Measurements from ENCODE around the gene C5orf22. TPM values are rescaled to one million over a fixed set of nuclear protein-coding genes. Genes with fewer than 3 reads are reported as not detected.

Gene C5orf22
- polyA plus RNA-seq, 2 of the 4 experiments (the other 2 are of a cell fraction): 12.8 to 29.4 TPM

GRCh38 chr5:31487506-31487905, 44.6 kb upstream of the C5orf22 start:
- CTCF ChIA-PET: interaction anchor here (0.6 kb wide), 1 partner anchor 22 kb away, joined by 4 read pairs; no protein-coding TSS in a partner anchor
- DNase-seq (ENCODE audit: low read depth in 1 of 2, low spot score in 1 of 2) (no peak), ATAC-seq (no peak), FAIRE-seq (no peak)
- 92% methylated on average over 2 of the region's 2 CpGs for WGBS (ENCODE audit: missing lambda C conversion rate)
- Histone ChIP-seq H3K4me2 (no peak overlapping the region), H3K9me3 (no peaks in the 10 kb centered on the region), H3K27ac (no peak overlapping the region), H3K4me3 (no peak overlapping the region), H3K4me1 (no peaks in the 10 kb centered on the region)
- POLR2A ChIA-PET: no interaction called here
- TF ChIP-seq EHMT2 (IDR thresholded peaks at IDR 0.05; ENCODE audit: low read depth): no peak
- 0 out of 5 replicates have a peak, but pooled peaks of 1 of the 2 experiments have one; percentile 7 for TF ChIP-seq RAD21 (conservative IDR thresholded peaks at IDR 0.05 in 1 of 2, IDR thresholded peaks at IDR 0.05 in 1 of 2)

- DNase-seq (ENCODE audit: low read depth in 1 of 2, low spot score in 1 of 2) (no peak), FAIRE-seq (no peak), ATAC-seq (no peak)
- TF ChIP-seq PBX3 (IDR thresholded peaks at IDR 0.05): no peak
- TF ChIP-seq KDM5A (IDR thresholded peaks at IDR 0.05): no peak
- no peak for TF ChIP-seq KDM1A (IDR thresholded peaks at IDR 0.05; ENCODE audit: low read depth)
- TF ChIP-seq SMC3 (IDR thresholded peaks at IDR 0.05): no peak
- no peak for TF ChIP-seq PHF8 (IDR thresholded peaks at IDR 0.05; ENCODE audit: borderline replicate concordance, low read depth)
- TF ChIP-seq NR3C1 (IDR thresholded peaks at IDR 0.05): no peak
- TF ChIP-seq MAX (IDR thresholded peaks at IDR 0.05): no peak
- TF ChIP-seq RARB (CRISPR knock-in tag; IDR thresholded peaks at IDR 0.05): no peak
- no peak for TF ChIP-seq RAD21 (conservative IDR thresholded peaks at IDR 0.05 in 1 of 2, IDR thresholded peaks at IDR 0.05 in 1 of 2)
- TF ChIP-seq FOXS1 (CRISPR knock-in tag; IDR thresholded peaks at IDR 0.05): no peak
- TF ChIP-seq MAFK (IDR thresholded peaks at IDR 0.05; ENCODE audit: partially characterized antibody): no peak
- no peak for TF ChIP-seq NPAS2 (CRISPR knock-in tag; IDR thresholded peaks at IDR 0.05; ENCODE audit: borderline replicate concordance)
- no peaks in the 10 kb centered on the region for H3K4me1 ChIP-seq
- POLR2A ChIA-PET: no interaction called here
- no peak overlapping the region for H3K4me2 ChIP-seq
- WGBS (ENCODE audit: missing lambda C conversion rate): 86% methylated on average over 4 of the region's 4 CpGs
- H3K9me3 ChIP-seq: no peaks in the 10 kb centered on the region
- no peak overlapping the region for H3K27ac ChIP-seq
- no peak overlapping the region for H3K4me3 ChIP-seq
- CTCF ChIA-PET: no interaction called here
These were observed 39.2 kb upstream of the C5orf22 start for GRCh38 chr5:31492869-31493268.

GRCh38 chr5:31495336-31495735, 36.8 kb upstream of the C5orf22 start:
- ATAC-seq (no peak), FAIRE-seq (no peak), DNase-seq (ENCODE audit: low read depth in 1 of 2, low spot score in 1 of 2) (no peak)
- Histone ChIP-seq H3K27ac (no peak overlapping the region), H3K4me1 (no peaks in the 10 kb centered on the region), H3K4me3 (no peak overlapping the region), H3K9me3 (no peaks in the 10 kb centered on the region), H3K4me2 (no peak overlapping the region)
- ChIA-PET POLR2A (no interaction called here), CTCF (no interaction called here)
- no peak for TF ChIP-seq CTCF (IDR thresholded peaks at IDR 0.05)
- no peak for TF ChIP-seq MAX (IDR thresholded peaks at IDR 0.05)
- no peak for TF ChIP-seq CEBPB (IDR thresholded peaks at IDR 0.05)
- TF ChIP-seq E2F6 (IDR thresholded peaks at IDR 0.05; ENCODE audit: borderline replicate concordance, low read depth): no peak
- no peak for TF ChIP-seq ESRRA (IDR thresholded peaks at IDR 0.05; ENCODE audit: borderline replicate concordance, low read length)
- TF ChIP-seq JUN (IDR thresholded peaks at IDR 0.05): no peak
- TF ChIP-seq FOSB (CRISPR knock-in tag; IDR thresholded peaks at IDR 0.05): no peak
- no peak for TF ChIP-seq HEYL (CRISPR knock-in tag; IDR thresholded peaks at IDR 0.05)
- TF ChIP-seq BCL3 (IDR thresholded peaks at IDR 0.05): no peak
- TF ChIP-seq NFE2L2 (conservative IDR thresholded peaks at IDR 0.05; ENCODE audit: low read length): no peak
- TF ChIP-seq EHF (CRISPR knock-in tag; IDR thresholded peaks at IDR 0.05): no peak
- TF ChIP-seq EHMT2 (IDR thresholded peaks at IDR 0.05; ENCODE audit: low read depth): no peak
- 88% methylated on average over 4 of the region's 4 CpGs for WGBS (ENCODE audit: missing lambda C conversion rate)

Data from A549 (cell line).